OCI-LY3 (cell line): ENCODE data around the gene PKD1.

Experiments
- H2AFZ ChIP-seq: fragments of 200-600, 300-600 bp; shearing (Covaris generic); 2 replicates; pipeline ENCODE4 v1.6.0; 2014; ENCODE audit warnings: antibody characterized with exemption, low read depth, low read length
- H3K27ac ChIP-seq: fragments of 200-600, 300-600 bp; sonication (generic); 2 replicates; pipeline ENCODE4 v1.5.1; 2014; ENCODE audit warnings: mild to moderate bottlenecking, low read length, moderate library complexity, mixed read lengths
- H3K27me3 ChIP-seq: fragments of 200-600, 300-600 bp; sonication (generic); 2 replicates; pipeline ENCODE4 v1.6.1; 2014; ENCODE audit warnings: low read depth, low read length, mixed read lengths
- H3K36me3 ChIP-seq: fragments of 200-600, 300-600 bp; sonication (generic); replicated peaks from 2 replicates; pipeline ENCODE3; 2014; ENCODE audit warnings: low read depth, low read length, mixed read lengths
- H3K4me1 ChIP-seq: fragments of 300-600, 200-600 bp; sonication (generic); 2 replicates; pipeline ENCODE4 v1.6.1; 2014; ENCODE audit warnings: low read length, mixed read lengths
- H3K4me2 ChIP-seq: fragments of 200-600, 300-600 bp; sonication (generic); 2 replicates; pipeline ENCODE4 v1.6.1; 2014; ENCODE audit warnings: low read length, mixed read lengths
- H3K4me3 ChIP-seq: fragments of 300-600, 200-600 bp; sonication (generic); 2 replicates; pipeline ENCODE4 v1.5.1; 2014; ENCODE audit warnings: antibody characterized with exemption, mild to moderate bottlenecking, low read length, moderate library complexity
- H3K79me2 ChIP-seq: fragments of 300-600, 200-600 bp; shearing (Covaris generic); 2 replicates; pipeline ENCODE4 v1.6.1; 2014; ENCODE audit warnings: mild to moderate bottlenecking, low read length, mixed read lengths
- H3K9ac ChIP-seq: fragments of 300-600, 200-600 bp; shearing (Covaris generic); 2 replicates; pipeline ENCODE4 v1.6.0; 2014; ENCODE audit warnings: mild to moderate bottlenecking, low read length, moderate library complexity
- H3K9me3 ChIP-seq: fragments of 200-600, 300-600 bp; shearing (Covaris generic); 2 replicates; pipeline ENCODE4 v1.6.1; 2014; ENCODE audit warnings: low read length, mixed read lengths; ENCODE audit not compliant: insufficient read depth
- H4K20me1 ChIP-seq: fragments of 200-600, 300-600 bp; sonication (generic); 2 replicates; pipeline ENCODE4 v1.6.1; 2016; ENCODE audit warnings: low read length, mixed read lengths; ENCODE audit not compliant: insufficient read depth
- EZH2phosphoT487 ChIP-seq: fragments of 200-600 bp; shearing (Covaris generic); IDR thresholded peaks from 2 replicates; pipeline ENCODE4 v1.6.1; 2018; ENCODE audit warnings: antibody characterized with exemption, mixed run types, low read depth
- TF ChIP-seq, protein P1 (sequence below): fragments of 200-600, 300-600 bp; sonication (generic); IDR thresholded peaks from 2 replicates; pipeline ENCODE4 v1.5.1; 2014; ENCODE audit warnings: antibody characterized with exemption, low read length, low read depth

Gene PKD1

DNA sequence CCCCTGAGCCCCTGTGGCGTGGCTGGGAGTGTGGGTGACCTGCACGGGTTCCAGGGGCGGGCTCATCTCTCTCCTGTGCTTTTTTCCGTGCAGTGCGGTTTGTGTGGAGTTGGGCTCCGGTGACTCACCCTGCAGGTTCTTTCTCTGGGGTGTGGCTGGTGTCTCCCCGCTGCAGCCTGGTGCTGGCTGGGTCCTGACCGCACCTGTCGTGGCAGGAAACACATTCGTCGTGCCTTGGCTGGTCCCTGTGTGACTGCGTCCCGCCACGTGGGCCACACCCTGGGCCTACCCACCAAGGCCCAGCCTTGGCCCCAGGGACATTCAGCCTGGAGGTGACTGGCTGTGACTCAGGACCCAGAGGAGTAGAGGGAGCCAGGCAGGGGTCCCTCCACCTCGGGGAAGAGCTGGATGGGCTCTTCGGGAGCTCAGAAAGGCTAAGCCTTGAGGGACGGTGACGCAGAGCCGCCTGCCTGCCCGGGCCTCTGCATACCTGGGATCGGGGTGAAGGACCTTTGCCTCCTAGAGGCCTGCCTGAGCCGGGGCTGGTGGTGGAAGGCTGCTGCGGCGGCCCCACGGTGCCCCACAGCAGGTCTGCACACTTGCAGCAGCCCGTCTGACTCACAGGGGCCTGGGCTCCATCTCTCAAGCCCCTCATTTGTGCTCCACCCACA lies 27.6 kb upstream of the PKD1 start:
- H3K9ac ChIP-seq, result no peak overlapping the region
- no peak overlapping the region for H3K27ac ChIP-seq
- H3K79me2 ChIP-seq, result peaks cover 58% of the 10 kb centered on the region
- H3K4me2 ChIP-seq, result no peak overlapping the region
- H3K36me3 ChIP-seq, result peaks cover 38% of the 10 kb centered on the region
- H4K20me1 ChIP-seq, result peaks cover 13% of the 10 kb centered on the region
- peaks cover 24% of the 10 kb centered on the region for H3K4me1 ChIP-seq
- no peaks in the 10 kb centered on the region for H3K27me3 ChIP-seq
- no peak overlapping the region for H3K4me3 ChIP-seq
- H2AFZ ChIP-seq, result no peak overlapping the region
- TF ChIP-seq, protein P1, sequence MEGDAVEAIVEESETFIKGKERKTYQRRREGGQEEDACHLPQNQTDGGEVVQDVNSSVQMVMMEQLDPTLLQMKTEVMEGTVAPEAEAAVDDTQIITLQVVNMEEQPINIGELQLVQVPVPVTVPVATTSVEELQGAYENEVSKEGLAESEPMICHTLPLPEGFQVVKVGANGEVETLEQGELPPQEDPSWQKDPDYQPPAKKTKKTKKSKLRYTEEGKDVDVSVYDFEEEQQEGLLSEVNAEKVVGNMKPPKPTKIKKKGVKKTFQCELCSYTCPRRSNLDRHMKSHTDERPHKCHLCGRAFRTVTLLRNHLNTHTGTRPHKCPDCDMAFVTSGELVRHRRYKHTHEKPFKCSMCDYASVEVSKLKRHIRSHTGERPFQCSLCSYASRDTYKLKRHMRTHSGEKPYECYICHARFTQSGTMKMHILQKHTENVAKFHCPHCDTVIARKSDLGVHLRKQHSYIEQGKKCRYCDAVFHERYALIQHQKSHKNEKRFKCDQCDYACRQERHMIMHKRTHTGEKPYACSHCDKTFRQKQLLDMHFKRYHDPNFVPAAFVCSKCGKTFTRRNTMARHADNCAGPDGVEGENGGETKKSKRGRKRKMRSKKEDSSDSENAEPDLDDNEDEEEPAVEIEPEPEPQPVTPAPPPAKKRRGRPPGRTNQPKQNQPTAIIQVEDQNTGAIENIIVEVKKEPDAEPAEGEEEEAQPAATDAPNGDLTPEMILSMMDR, result no peak
- no peak for TF ChIP-seq EZH2phosphoT487
- H3K9me3 ChIP-seq, result no peaks in the 10 kb centered on the region

DNA sequence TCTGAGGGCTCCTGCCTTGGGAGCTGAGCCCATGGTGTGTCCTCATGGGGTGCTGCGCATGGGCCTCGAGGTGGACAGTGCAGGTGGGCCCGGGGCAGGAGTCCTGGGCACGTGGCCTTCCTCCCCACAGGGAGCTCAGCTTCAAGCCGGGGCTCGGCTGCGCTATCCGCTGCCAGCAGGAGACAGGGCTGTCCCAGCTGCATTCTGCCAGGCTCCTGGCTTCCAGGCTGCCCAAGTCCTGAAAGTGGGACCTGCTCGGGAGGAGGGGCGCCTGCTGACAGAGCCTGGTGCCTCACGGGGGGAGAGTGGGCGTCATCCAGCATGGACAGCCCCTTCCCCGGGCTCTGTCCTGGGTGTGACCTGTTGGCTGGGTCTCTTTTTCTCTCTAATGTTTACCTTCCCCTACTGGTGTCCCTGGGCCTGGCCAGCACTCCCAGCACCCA lies 27.0 kb upstream of the PKD1 start:
- no peak overlapping the region for H3K27ac ChIP-seq
- TF ChIP-seq EZH2phosphoT487, result no peak
- TF ChIP-seq, protein P1, result no peak
- no peak overlapping the region for H3K4me2 ChIP-seq
- H3K4me3 ChIP-seq, result no peak overlapping the region
- H4K20me1 ChIP-seq, result peaks cover 19% of the 10 kb centered on the region
- no peaks in the 10 kb centered on the region for H3K9me3 ChIP-seq
- H2AFZ ChIP-seq, result no peak overlapping the region
- peaks cover 34% of the 10 kb centered on the region for H3K36me3 ChIP-seq
- H3K79me2 ChIP-seq, result peaks cover 64% of the 10 kb centered on the region
- H3K4me1 ChIP-seq, result peaks cover 27% of the 10 kb centered on the region
- no peak overlapping the region for H3K9ac ChIP-seq
- no peaks in the 10 kb centered on the region for H3K27me3 ChIP-seq

DNA sequence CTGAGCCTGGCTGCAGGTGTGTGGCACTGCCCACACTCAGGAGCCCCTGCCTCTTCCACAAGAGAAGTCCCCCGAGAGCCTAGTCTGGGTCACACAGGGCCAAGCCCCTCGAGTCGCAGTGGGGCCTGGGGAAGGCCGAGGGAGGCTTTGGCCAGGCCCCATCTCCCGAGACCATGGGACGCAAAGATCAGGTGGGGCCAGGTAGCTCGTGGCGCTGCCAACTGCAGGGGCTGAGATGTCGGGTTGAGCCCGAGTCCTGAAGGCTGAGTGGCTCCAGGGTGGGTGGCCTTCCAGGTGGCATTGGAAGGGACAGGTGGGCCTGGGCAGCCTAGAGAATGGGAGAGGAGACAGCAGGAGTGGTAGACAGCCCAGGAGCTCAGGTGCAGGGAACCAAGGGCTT lies 26.2 kb upstream of the PKD1 start:
- H3K79me2 ChIP-seq, result peaks cover 72% of the 10 kb centered on the region

DNA sequence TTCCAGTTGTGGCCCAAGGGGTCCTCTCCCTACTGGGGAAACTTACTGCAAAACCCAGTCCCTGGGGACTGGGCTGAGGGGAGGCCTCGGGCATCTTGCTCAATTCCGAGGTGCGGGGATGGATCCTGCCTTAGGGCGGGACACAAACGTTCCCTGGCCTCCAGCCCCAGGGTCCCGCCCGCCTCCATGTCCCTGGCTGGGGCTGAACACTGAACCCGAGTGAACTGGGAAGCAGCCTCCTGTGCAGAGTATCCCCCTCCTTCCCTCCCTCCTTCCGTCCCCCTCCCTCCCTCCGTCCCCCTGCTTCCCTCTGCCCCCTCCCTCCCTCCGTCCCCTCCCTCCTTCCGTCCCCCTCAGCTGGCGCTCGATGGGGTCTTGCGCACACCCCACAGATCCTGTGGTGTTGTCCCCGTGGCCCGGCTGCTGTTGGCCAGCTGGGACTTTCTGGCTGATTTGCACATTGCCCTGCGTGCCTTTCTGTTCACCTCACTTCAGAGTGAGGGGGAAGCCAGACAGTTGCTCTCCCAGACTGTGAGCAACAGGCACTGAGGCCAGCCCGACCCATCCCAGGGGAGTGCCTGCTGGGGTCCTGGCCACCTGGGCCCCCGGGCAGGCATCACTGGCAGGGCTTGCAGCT lies 25.3 kb upstream of the PKD1 start:
- Histone ChIP-seq H2AFZ (no peak overlapping the region), H3K4me1 (peaks cover 35% of the 10 kb centered on the region), H3K4me2 (peak overlapping the region; percentile 22; the same call in 1 of the 2 replicates), H3K79me2 (peaks cover 81% of the 10 kb centered on the region), H3K36me3 (peaks cover 26% of the 10 kb centered on the region), H3K4me3 (no peak overlapping the region), H4K20me1 (peaks cover 28% of the 10 kb centered on the region), H3K9ac (no peak overlapping the region), H3K27me3 (no peaks in the 10 kb centered on the region), H3K27ac (no peak overlapping the region), H3K9me3 (no peaks in the 10 kb centered on the region)
- no peak for TF ChIP-seq EZH2phosphoT487
- TF ChIP-seq, protein P1, result no peak

More for the DNA sequence above, 26.2 kb upstream of the PKD1 start:
- Histone ChIP-seq H3K9me3 (no peaks in the 10 kb centered on the region), H3K9ac (no peak overlapping the region), H4K20me1 (peaks cover 26% of the 10 kb centered on the region), H2AFZ (no peak overlapping the region), H3K27ac (no peak overlapping the region), H3K27me3 (no peaks in the 10 kb centered on the region), H3K4me1 (peaks cover 32% of the 10 kb centered on the region), H3K4me3 (no peak overlapping the region), H3K36me3 (peaks cover 29% of the 10 kb centered on the region), H3K4me2 (no peak overlapping the region)
- TF ChIP-seq, protein P1, result no peak
- TF ChIP-seq EZH2phosphoT487, result no peak
